GM12878 (cell line): Measurements from ENCODE around the gene PHC1.
"Not testable (repeated sequence)": the region's sequence is repeated elsewhere in the genome, so short reads cannot be mapped to it uniquely, and the experiment has no call there.

Source experiments
- ASH2L ChIP-seq: fragments of 300-600, 200-600 bp; sonication (generic); IDR thresholded peaks from 2 replicates; pipeline ENCODE4 v1.6.1; 2017; ENCODE audit warnings: low read depth, mild to moderate bottlenecking, borderline replicate concordance
- ETV6 ChIP-seq, 2 experiments: fragments of 450-650 bp in 1 of 2; IDR thresholded peaks in 1 of 2; conservative IDR thresholded peaks in 1 of 2; 2 replicates each; pipeline ENCODE4 v1.6.1; 2014; ENCODE audit warnings: antibody characterized with exemption in 1 of 2, borderline replicate concordance in 1 of 2, low read depth in 1 of 2, mild to moderate bottlenecking in 1 of 2, moderate library complexity in 1 of 2
- POLR2A ChIP-seq: IDR thresholded peaks from 2 replicates; pipeline ENCODE4 v1.6.1; 2011; ENCODE audit warnings: low read depth, mild to moderate bottlenecking, low read length

DNA sequence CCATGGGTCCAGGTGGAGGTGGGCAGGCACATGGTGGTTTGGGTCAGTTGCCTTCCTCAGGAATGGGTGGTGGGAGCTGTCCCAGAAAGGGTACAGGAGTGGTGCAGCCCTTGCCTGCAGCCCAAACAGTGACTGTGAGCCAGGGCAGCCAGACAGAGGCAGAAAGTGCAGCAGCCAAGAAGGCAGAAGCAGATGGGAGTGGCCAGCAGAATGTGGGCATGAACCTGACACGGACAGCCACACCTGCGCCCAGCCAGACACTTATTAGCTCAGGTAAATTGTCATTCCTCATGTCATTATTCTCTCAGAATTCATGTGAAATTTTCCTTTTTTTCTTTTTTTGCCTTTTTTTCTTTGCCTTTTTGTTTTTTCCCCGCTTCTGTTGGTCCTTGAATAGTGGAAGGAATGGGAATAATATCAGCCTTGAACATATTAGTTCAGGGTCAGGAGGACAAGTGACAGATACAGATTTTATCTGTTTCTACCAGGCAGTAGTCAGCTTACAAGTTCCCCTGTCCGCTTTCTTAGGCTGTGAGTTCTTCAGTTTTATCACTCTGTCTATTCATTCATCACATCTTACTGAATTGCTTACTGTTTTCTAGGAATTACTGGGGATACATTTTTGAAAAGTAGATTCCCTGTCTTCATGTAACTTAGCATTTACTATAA lies 16.5 kb downstream of the PHC1 start:
- TF ChIP-seq ETV6 (conservative IDR thresholded peaks at IDR 0.05 in 1 of 2, IDR thresholded peaks at IDR 0.05 in 1 of 2; ENCODE audit: borderline replicate concordance in 1 of 2, low read depth in 1 of 2); ASH2L; POLR2A: not testable (repeated sequence)
